ENCODE measurements around the gene IFT88.

Gene IFT88

GRCh38 chr13:20686863-20687579 lies 120.1 kb downstream of the IFT88 start:
- no peak for FAIRE-seq

GRCh38 chr13:20689291-20689690 lies 122.3 kb downstream of the IFT88 start:
- no peak for FAIRE-seq

- FAIRE-seq: no peak
Observed at GRCh38 chr13:20691616-20692015, 124.7 kb downstream of the IFT88 start.

- no peak for FAIRE-seq
Observed at GRCh38 chr13:20696073-20696472, 129.1 kb downstream of the IFT88 start.

GRCh38 chr13:20699715-20700114 lies 132.8 kb downstream of the IFT88 start:
- no peak for FAIRE-seq

- no peak for FAIRE-seq
Observed at GRCh38 chr13:20700288-20700687, 133.3 kb downstream of the IFT88 start.

GRCh38 chr13:20701461-20701860 lies 134.5 kb downstream of the IFT88 start:
- no peak for FAIRE-seq

GRCh38 chr13:20702530-20702914 lies 135.6 kb downstream of the IFT88 start:
- FAIRE-seq: no peak

GRCh38 chr13:20702915-20703779 lies 136.2 kb downstream of the IFT88 start, which contains the start of gene IL17D:
Gene IL17D, plus strand, starts transcription at chr13:20703699. Its CDS starts 303 bp downstream, at chr13:20704002.
- FAIRE-seq: no peak

- no peak for FAIRE-seq
Observed at GRCh38 chr13:20703780-20704458, 137.0 kb downstream of the IFT88 start.

- no peak for FAIRE-seq
Observed at GRCh38 chr13:20704459-20705069, 137.6 kb downstream of the IFT88 start.

GRCh38 chr13:20706661-20707060 lies 139.7 kb downstream of the IFT88 start:
- no peak for FAIRE-seq

GRCh38 chr13:20708216-20708615 lies 141.3 kb downstream of the IFT88 start:
- FAIRE-seq: no peak

- FAIRE-seq: no peak
Observed at GRCh38 chr13:20709369-20709768, 142.4 kb downstream of the IFT88 start.

- no peak for FAIRE-seq
Observed at GRCh38 chr13:20709782-20710181, 142.8 kb downstream of the IFT88 start.

- no peak for FAIRE-seq
Observed at GRCh38 chr13:20711301-20712044, 144.5 kb downstream of the IFT88 start.

GRCh38 chr13:20713014-20713376 lies 146.0 kb downstream of the IFT88 start:
- no peak for FAIRE-seq

- no peak for FAIRE-seq
Observed at GRCh38 chr13:20713751-20714150, 146.8 kb downstream of the IFT88 start.

- no peak for FAIRE-seq
Observed at GRCh38 chr13:20714161-20714560, 147.2 kb downstream of the IFT88 start.

GRCh38 chr13:20714563-20715329 lies 147.8 kb downstream of the IFT88 start:
- FAIRE-seq: no peak

GRCh38 chr13:20715330-20715712 lies 148.4 kb downstream of the IFT88 start:
- no peak for FAIRE-seq

- no peak for FAIRE-seq
Observed at GRCh38 chr13:20716951-20717350, 150.0 kb downstream of the IFT88 start.

Data from islet of Langerhans (tissue), 1 donor.